Measurements from ENCODE around the gene TMTC1. TPM values are rescaled to one million over a fixed set of nuclear protein-coding genes. Genes with fewer than 3 reads are reported as not detected.

Gene TMTC1
- total and polyA plus RNA-seq, 2 experiments from 2014 or later: 4.8 to 24.3 TPM

DNA sequence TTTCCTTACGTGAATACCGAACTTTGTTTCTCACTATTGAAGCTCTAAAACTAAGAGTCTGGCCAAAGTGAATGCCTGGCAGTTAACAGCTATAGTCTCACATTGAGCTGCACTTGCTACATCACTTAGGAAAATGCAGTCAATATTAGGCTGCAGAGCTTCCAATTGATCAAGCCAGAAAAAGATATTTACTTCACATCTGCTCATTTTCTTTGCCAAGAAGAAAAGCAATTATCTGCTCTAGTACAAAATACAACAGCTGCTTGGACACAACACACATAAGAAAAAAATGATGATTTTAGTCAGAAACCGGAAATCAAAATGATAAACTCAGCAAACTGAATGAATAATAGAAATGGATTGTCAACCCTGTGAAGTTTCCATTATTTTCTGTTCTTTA, 45.4 kb downstream of the TMTC1 start (continued):
- TF ChIP-seq NANOG (IDR thresholded peaks at IDR 0.05; ENCODE audit: borderline replicate concordance) (no peak), STAT1 (IDR thresholded peaks at IDR 0.05; ENCODE audit: unreplicated experiment) (no peak), ZNF331 (CRISPR knock-in tag; IDR thresholded peaks at IDR 0.05; ENCODE audit: low read depth) (no peak), ZNF114 (CRISPR knock-in tag; IDR thresholded peaks at IDR 0.05) (no peak), POLR2AphosphoS5 (IDR thresholded peaks at IDR 0.05; ENCODE audit: low read depth) (no peak), CREB1 (CRISPR knock-in tag; IDR thresholded peaks at IDR 0.05; ENCODE audit: low read depth) (no peak), EZH2phosphoT487 (IDR thresholded peaks at IDR 0.05; ENCODE audit: unreplicated experiment) (no peak)
- TF ChIP-seq, protein P1, sequence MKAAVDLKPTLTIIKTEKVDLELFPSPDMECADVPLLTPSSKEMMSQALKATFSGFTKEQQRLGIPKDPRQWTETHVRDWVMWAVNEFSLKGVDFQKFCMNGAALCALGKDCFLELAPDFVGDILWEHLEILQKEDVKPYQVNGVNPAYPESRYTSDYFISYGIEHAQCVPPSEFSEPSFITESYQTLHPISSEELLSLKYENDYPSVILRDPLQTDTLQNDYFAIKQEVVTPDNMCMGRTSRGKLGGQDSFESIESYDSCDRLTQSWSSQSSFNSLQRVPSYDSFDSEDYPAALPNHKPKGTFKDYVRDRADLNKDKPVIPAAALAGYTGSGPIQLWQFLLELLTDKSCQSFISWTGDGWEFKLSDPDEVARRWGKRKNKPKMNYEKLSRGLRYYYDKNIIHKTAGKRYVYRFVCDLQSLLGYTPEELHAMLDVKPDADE (IDR thresholded peaks at IDR 0.05): no peak
- TF ChIP-seq, protein P2, sequence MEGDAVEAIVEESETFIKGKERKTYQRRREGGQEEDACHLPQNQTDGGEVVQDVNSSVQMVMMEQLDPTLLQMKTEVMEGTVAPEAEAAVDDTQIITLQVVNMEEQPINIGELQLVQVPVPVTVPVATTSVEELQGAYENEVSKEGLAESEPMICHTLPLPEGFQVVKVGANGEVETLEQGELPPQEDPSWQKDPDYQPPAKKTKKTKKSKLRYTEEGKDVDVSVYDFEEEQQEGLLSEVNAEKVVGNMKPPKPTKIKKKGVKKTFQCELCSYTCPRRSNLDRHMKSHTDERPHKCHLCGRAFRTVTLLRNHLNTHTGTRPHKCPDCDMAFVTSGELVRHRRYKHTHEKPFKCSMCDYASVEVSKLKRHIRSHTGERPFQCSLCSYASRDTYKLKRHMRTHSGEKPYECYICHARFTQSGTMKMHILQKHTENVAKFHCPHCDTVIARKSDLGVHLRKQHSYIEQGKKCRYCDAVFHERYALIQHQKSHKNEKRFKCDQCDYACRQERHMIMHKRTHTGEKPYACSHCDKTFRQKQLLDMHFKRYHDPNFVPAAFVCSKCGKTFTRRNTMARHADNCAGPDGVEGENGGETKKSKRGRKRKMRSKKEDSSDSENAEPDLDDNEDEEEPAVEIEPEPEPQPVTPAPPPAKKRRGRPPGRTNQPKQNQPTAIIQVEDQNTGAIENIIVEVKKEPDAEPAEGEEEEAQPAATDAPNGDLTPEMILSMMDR (conservative IDR thresholded peaks at IDR 0.05; ENCODE audit: low read depth in 2 of 2): no peak
- TF ChIP-seq, protein P3, sequence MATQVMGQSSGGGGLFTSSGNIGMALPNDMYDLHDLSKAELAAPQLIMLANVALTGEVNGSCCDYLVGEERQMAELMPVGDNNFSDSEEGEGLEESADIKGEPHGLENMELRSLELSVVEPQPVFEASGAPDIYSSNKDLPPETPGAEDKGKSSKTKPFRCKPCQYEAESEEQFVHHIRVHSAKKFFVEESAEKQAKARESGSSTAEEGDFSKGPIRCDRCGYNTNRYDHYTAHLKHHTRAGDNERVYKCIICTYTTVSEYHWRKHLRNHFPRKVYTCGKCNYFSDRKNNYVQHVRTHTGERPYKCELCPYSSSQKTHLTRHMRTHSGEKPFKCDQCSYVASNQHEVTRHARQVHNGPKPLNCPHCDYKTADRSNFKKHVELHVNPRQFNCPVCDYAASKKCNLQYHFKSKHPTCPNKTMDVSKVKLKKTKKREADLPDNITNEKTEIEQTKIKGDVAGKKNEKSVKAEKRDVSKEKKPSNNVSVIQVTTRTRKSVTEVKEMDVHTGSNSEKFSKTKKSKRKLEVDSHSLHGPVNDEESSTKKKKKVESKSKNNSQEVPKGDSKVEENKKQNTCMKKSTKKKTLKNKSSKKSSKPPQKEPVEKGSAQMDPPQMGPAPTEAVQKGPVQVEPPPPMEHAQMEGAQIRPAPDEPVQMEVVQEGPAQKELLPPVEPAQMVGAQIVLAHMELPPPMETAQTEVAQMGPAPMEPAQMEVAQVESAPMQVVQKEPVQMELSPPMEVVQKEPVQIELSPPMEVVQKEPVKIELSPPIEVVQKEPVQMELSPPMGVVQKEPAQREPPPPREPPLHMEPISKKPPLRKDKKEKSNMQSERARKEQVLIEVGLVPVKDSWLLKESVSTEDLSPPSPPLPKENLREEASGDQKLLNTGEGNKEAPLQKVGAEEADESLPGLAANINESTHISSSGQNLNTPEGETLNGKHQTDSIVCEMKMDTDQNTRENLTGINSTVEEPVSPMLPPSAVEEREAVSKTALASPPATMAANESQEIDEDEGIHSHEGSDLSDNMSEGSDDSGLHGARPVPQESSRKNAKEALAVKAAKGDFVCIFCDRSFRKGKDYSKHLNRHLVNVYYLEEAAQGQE (IDR thresholded peaks at IDR 0.05; ENCODE audit: unreplicated experiment): no peak

DNA sequence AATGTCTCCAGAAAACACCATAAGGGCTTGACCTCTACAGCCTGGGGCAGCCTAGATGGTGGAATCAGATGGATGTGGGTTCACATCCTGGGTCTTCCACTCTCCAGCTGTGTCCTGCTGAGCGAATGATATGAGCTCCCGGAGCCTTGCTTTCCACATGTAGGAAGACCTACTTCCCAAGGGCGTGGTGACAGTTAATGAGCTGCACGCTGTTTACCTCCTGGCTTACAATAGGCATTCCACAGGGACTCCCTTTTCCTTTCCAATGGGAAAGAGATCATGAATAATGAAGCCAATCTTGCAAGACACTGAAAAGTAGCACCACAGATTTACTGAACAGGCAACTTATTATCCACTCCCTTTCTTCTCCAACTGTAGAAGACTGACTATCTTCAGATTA, 46.1 kb downstream of the TMTC1 start:
- Mint-ChIP-seq H3K36me3 (ENCODE audit: low read depth) (peaks cover 25% of the 10 kb centered on the region), H3K27me3 (ENCODE audit: insufficient read depth, low read depth, poor library complexity) (no peaks in the 10 kb centered on the region), H3K4me1 (peaks cover 11% of the 10 kb centered on the region), H3K9me3 (no peaks in the 10 kb centered on the region), H3K27ac (no peak overlapping the region), H3K4me3 (no peak overlapping the region)
- Histone ChIP-seq H3K36me3 (ENCODE audit: insufficient read depth) (no peaks in the 10 kb centered on the region), H3K27ac (ENCODE audit: low read depth) (no peak overlapping the region), H3K9me2 (ENCODE audit: insufficient read depth) (no peaks in the 10 kb centered on the region), H3K4me1 (ENCODE audit: insufficient read depth) (peaks cover 7% of the 10 kb centered on the region), H3F3A (replicated peaks; ENCODE audit: low read depth) (no peaks in the 10 kb centered on the region), H2AFZ (no peak overlapping the region), H3K79me2 (replicated peaks; ENCODE audit: insufficient read depth) (no peaks in the 10 kb centered on the region), H3K4me2 (no peak overlapping the region), H4K20me1 (replicated peaks; ENCODE audit: insufficient read depth) (no peaks in the 10 kb centered on the region), H3K4me3 (no peak overlapping the region), H3K27me3 (ENCODE audit: insufficient read depth) (no peaks in the 10 kb centered on the region)
- DNase-seq (ENCODE audit: low spot score) (no peak), ATAC-seq (no peak)
- TF ChIP-seq JUNB (IDR thresholded peaks at IDR 0.05; ENCODE audit: unreplicated experiment) (no peak), CREB1 (CRISPR knock-in tag; IDR thresholded peaks at IDR 0.05; ENCODE audit: low read depth) (no peak), STAT1 (IDR thresholded peaks at IDR 0.05; ENCODE audit: unreplicated experiment) (no peak), ZNF114 (CRISPR knock-in tag; IDR thresholded peaks at IDR 0.05) (no peak)
- TF ChIP-seq, protein P1 (IDR thresholded peaks at IDR 0.05): no peak
- TF ChIP-seq, protein P2 (conservative IDR thresholded peaks at IDR 0.05; ENCODE audit: low read depth in 2 of 2): no peak
- TF ChIP-seq, protein P3 (IDR thresholded peaks at IDR 0.05; ENCODE audit: unreplicated experiment): no peak
